ENCODE results near the gene SSH3.

The SSH3 gene

GRCh38 chr11:67268962-67269268 is 34.4 kb upstream of the SSH3 start:
- TF ChIP-seq CTCF (conservative IDR thresholded peaks at IDR 0.05; ENCODE audit: control insufficient read depth, insufficient read depth, low read depth, low read length), result no peak
- no peak for DNase-seq (ENCODE audit: low read depth)
- no peak overlapping the region for H3K4me3 ChIP-seq (ENCODE audit: control insufficient read depth, low read depth, low read length)

GRCh38 chr11:67269401-67270255 is 33.7 kb upstream of the SSH3 start:
- no peak for TF ChIP-seq CTCF (conservative IDR thresholded peaks at IDR 0.05; ENCODE audit: control insufficient read depth, insufficient read depth, low read depth, low read length)
- DNase-seq (ENCODE audit: low read depth), result no peak
- H3K4me3 ChIP-seq (ENCODE audit: control insufficient read depth, low read depth, low read length), result peak overlapping the region; percentile 1

- DNase-seq (ENCODE audit: low read depth), result no peak
- TF ChIP-seq CTCF (conservative IDR thresholded peaks at IDR 0.05; ENCODE audit: control insufficient read depth, insufficient read depth, low read depth, low read length), result no peak
Observed at GRCh38 chr11:67270256-67271204, 32.8 kb upstream of the SSH3 start.

DNA sequence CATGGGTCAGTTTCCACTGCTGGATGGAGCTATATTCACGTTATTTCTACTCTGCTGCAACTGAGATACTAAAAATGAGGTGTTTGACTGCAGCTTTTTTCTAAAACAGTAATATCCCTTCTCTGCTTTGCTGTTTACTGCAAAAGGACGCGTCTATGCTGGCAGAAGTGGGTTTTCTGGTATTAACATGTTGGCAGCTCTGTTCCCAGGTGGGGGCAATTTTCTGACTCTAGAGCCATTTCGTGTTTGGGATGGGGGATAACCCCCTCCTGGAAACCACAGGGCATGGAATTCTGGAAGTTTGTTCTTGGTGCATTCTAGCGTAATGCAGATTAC is 32.2 kb upstream of the SSH3 start:
- TF ChIP-seq CTCF (conservative IDR thresholded peaks at IDR 0.05; ENCODE audit: control insufficient read depth, insufficient read depth, low read depth, low read length), result no peak
- DNase-seq (ENCODE audit: low read depth), result no peak
- no peak overlapping the region for H3K4me3 ChIP-seq (ENCODE audit: control insufficient read depth, low read depth, low read length)

More at GRCh38 chr11:67270256-67271204, 32.8 kb upstream of the SSH3 start:
- peak overlapping the region; percentile 1 for H3K4me3 ChIP-seq (ENCODE audit: control insufficient read depth, low read depth, low read length)

DNA sequence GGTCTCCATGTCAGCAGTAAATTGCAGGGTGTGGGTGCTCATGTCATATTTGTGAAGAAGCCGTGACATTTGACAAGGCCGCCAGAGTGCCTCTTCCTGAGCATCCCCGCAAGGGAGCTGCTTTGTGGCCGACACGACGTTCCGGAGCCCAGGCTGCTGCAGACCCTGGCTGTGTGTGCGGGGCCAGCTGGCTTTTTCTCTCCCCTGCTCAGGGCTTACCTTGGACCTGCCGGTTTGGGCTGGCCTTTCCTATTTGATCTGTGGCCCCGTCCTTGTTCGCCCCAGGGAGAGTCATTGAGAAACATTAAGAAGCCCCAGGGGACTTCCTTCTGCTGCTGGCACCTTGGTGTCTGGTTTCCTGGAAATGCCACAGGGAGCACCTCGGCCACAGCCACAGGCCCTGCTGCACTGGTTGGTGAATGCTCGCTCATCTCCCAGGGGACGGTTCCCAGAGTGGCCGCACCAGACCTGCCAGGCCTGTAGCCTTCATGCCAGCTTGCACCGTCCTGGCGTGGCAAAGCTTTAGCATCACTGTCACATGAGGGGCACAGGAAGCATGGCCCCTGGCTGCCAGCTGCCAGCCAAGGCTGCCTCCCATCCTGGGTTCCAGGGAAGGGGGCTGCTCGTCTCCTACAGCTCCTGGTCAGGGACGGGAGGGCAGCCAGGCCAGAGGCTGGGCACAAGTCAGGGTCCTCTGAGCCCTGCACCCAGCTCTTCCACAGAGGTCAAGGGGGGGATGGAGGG is 31.6 kb upstream of the SSH3 start:
- no peak for DNase-seq (ENCODE audit: low read depth)
- H3K4me3 ChIP-seq (ENCODE audit: control insufficient read depth, low read depth, low read length), result no peak overlapping the region
- TF ChIP-seq CTCF (conservative IDR thresholded peaks at IDR 0.05; ENCODE audit: control insufficient read depth, insufficient read depth, low read depth, low read length), result no peak
